Activated T-cell treated with anti-CD3 and anti-CD28 coated beads, Interleukin-2, amount 50 U/mL, for 24 hours (primary cell): ENCODE measurements around the gene CASQ1.
A peak's percentile ranks its signal among the peaks of the same experiment; 100 is the strongest.

Experiments used
- DNase-seq: peaks from one replicate; pipeline ENCODE4 v3.0.0-alpha.2; 2020
- H3K27ac Mint-ChIP-seq: 2 replicates; pipeline ENCODE4 v1.8.0; 2020; ENCODE audit warnings: mild to moderate bottlenecking, mixed read lengths
- H3K27me3 Mint-ChIP-seq: 2 replicates; pipeline ENCODE4 v1.8.0; 2020; ENCODE audit warnings: mixed read lengths
- H3K36me3 Mint-ChIP-seq: 2 replicates; pipeline ENCODE4 v1.8.0; 2020; ENCODE audit warnings: low read depth, mixed read lengths
- H3K4me1 Mint-ChIP-seq: 2 replicates; pipeline ENCODE4 v1.8.0; 2020; ENCODE audit warnings: low read depth, mixed read lengths
- H3K4me3 Mint-ChIP-seq: 2 replicates; pipeline ENCODE4 v1.8.0; 2020; ENCODE audit warnings: mild to moderate bottlenecking, moderate library complexity, mixed read lengths
- H3K9me3 Mint-ChIP-seq: 2 replicates; pipeline ENCODE4 v1.8.0; 2020; ENCODE audit warnings: mixed read lengths

The CASQ1 gene

GRCh38 chr1:160244209-160244608, 53.8 kb downstream of the CASQ1 start:
- H3K27ac Mint-ChIP-seq, result no peak overlapping the region
- H3K36me3 Mint-ChIP-seq, result peaks cover 61% of the 10 kb centered on the region
- no peak overlapping the region for H3K4me3 Mint-ChIP-seq
- peaks cover 9% of the 10 kb centered on the region for H3K4me1 Mint-ChIP-seq
- no peak for DNase-seq
- no peaks in the 10 kb centered on the region for H3K9me3 Mint-ChIP-seq
- H3K27me3 Mint-ChIP-seq, result no peaks in the 10 kb centered on the region

GRCh38 chr1:160245434-160245833, 55.1 kb downstream of the CASQ1 start:
- Mint-ChIP-seq H3K9me3 (no peaks in the 10 kb centered on the region), H3K4me3 (no peak overlapping the region), H3K4me1 (peaks cover 13% of the 10 kb centered on the region), H3K36me3 (peaks cover 53% of the 10 kb centered on the region), H3K27ac (no peak overlapping the region), H3K27me3 (no peaks in the 10 kb centered on the region)
- DNase-seq, result no peak

DNA sequence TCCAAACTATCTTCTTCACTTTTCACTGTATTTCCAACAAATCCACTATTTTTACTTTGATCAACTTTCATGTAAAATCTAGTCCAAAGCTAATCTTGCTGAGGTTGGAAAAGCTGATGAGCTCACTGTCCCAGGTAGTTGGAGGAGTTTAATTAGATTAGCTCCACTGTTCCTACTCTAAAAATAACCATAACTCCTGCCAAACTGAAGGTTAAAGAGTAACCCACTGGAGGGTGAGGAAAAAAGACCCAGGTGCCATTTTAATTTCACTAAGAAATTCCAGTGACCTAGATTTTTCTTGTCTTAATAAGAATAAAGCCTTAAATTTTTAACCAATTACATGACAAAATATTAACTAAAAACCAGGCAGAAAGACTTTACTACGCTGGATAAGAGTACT, 56.7 kb downstream of the CASQ1 start:
- Mint-ChIP-seq H3K4me3 (no peak overlapping the region), H3K4me1 (peaks cover 22% of the 10 kb centered on the region), H3K27ac (no peak overlapping the region)

DNA sequence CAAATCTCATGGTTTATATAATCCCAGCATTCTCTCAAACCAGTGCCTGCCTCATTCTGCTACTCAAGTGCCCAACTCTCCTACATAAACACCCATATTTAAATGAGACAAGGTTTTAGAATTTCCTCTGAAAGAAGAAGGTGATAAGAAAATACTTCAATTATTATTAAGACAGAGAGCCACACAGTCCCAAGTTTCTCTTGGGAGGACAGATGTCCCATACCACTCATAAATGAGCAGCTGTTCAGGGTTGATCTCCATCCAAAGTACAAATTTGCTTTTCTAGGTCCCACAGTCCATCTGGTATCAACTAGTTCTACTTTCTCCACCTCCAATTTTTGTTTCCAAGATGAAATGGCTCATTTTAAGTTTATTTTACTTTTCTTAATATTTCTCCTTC, 60.6 kb downstream of the CASQ1 start:
- Mint-ChIP-seq H3K4me3 (no peak overlapping the region), H3K27ac (peak overlapping the region; percentile 61), H3K4me1 (peaks cover 22% of the 10 kb centered on the region), H3K36me3 (peaks cover 47% of the 10 kb centered on the region), H3K9me3 (no peaks in the 10 kb centered on the region), H3K27me3 (no peaks in the 10 kb centered on the region)
- DNase-seq, result no peak

More for the DNA sequence above, 56.7 kb downstream of the CASQ1 start:
- H3K27me3 Mint-ChIP-seq, result no peaks in the 10 kb centered on the region
- no peaks in the 10 kb centered on the region for H3K9me3 Mint-ChIP-seq
- peaks cover 54% of the 10 kb centered on the region for H3K36me3 Mint-ChIP-seq
- no peak for DNase-seq
